HG02759 (cell line): ENCODE data around the gene LIPT1.
"Not testable (repeated sequence)": the region's sequence is repeated elsewhere in the genome, so short reads cannot be mapped to it uniquely, and the experiment has no call there.

Source experiments
- ATAC-seq: cut with Tn5 transposase; IDR thresholded peaks from one replicate; pipeline ENCODE4 v1.9.1; 2021; ENCODE audit warnings: mild to moderate bottlenecking, moderate library complexity; ENCODE audit not compliant: unreplicated experiment

LIPT1 gene

DNA sequence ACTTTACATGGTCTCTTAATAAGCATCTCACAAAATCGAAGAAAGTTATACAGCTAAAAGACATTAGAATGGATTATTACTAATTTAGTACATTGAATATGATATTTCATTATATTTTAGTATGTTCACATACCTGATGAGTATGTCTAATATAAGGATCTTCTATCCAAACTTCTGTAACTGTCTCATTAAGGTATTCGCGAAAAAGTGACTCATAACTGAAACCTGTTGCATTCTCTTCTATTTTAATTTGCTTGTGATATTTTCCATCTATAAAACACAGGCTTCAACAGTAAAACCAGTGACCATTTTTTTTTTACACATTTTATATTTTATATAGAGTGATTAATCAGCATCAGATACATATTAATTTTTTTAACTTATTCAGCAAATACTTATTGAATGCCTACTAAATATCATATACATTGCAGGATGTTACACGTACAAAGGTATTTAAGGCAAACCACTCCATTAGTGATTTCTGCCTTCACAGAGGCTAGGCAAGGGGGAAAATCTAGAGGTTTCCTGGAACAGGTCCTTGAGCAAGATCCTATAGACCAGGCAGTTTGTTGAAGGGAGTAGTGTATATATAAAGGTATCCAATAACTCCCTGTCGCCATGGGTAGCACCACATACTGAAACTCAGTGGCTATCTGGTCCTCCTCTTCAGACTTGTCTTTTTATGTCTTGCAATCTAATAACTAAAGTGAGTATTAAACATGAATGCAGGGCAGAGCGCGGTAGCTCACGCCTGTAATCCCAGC is 16.8 kb downstream of the LIPT1 start:
- no peak for ATAC-seq

DNA sequence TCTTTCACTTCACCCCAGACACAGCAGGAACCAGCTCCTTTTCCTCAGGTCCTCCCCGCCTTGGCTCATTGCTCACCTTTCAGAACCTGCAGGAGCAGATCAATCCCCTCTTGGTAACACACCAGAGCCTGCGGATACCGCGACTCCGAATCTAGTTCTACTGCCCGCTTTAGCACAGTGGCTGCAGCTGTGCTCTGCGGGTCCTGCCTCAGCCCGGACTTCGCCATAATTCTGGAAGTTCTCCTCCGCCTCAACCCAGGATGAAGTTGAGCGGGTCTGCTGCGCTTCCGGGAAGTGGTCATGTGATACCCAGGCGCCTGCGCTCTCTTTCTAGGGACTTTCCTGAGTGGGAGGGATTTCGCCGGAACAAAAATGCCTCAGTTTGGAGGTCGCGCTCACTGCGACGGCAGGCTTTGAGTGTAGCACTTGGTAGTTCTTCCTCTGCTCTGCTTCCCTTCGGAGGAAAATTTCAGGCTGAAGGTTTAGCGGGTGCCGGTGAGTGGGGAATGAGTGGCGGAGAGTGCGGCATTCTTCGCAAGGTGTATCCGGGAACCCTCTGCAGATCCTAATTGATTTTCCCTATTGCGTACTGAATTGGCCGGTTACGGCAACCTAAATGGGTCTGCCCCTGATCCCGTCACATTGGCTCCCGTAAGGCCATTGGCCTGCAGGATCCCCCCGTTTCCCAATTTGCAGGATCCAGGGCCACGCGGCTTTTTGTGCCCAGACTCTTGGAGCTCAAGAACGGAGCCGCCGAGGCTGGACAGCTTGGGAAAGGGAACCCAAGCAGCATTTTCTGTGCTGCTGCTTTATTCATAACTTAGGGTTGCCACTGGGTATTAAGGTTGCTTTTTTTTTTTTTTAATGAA is 26.2 kb downstream of the LIPT1 start, which contains the start of the genes MITD1 and MRPL30:
Gene MITD1 (minus strand): TSS at position 304 of the 869 bp plus-strand sequence. CDS start 77 bp downstream, at position 227.
Gene MRPL30 (plus strand): TSS at position 430 of the 869 bp plus-strand sequence. CDS start 5,020 bp downstream, outside the sequence.
- peak; percentile 91 for ATAC-seq

DNA sequence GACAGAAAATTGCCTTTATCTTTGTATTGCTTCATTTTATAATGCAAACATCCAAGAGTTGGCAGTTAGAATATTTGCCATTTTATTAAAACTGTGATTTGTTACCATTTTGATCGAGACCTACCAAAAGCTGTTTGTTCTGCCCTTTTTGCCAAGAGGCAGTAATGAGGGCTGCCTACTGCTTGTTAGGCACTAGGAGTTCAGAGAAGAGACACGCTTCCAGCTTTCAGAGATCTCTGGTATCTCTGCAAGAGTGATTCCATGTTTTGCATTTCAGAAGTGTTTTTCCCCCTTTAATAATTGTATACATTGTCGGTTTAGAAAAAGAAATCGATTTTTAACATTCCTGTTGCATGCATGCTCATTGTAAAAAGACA is 26.8 kb downstream of the LIPT1 start:
- no peak for ATAC-seq

DNA sequence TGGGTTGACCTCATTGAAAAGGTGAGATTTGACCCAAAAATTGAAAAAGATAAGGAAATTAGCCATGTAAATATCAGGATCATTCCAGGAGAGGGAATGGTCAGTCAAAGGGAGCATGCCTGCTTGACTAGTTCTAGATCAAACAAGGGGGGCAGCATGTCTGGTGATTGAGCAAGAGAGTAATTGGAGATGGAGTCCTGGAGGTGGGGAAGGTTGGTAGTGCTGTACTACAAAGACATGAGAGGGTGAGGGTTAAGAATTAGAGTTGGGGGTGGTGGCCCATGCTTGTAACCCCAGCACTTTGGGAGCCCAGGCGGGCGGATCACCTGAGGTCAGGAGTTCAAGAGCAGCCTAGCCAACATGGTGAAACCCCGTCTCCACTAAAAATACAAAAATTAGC is 28.3 kb downstream of the LIPT1 start:
- no peak for ATAC-seq

DNA sequence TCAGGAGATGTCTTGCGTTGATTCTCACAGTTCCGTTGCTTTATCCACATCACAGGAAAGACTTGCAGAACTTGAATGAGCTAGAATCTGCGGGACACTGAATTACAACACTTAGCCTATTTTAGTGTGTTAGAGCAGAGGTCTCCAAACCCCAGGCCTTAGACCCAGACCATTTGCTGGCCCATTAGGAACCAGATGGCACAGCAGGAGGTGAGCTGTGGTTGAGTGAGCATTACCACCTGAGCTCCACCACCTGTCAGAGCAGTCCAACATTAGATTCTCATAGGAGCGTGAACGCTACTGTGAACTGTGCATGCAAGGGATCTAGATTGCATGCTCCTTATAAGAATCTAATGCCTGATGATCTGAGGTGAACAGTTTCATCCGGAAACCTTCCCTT is 30.0 kb downstream of the LIPT1 start:
- no peak for ATAC-seq

DNA sequence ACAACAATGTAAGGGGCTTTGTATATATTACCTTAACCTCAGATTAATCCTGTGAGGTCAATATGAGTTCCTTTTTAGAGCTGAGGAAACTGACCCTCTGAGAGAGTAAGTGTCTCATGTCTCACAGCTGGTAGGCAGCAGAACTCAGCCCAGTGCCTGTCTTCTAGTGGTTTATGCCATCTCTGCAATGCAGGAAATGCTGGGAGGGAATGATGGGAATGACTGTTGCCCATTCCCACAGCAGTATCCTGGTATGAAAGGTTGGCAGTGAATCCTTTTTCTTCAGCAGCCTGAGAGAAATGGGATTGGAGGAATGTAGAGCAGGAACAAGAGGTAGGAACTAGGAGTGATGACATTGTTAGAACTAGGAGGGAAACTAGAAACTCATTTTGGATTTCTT is 32.2 kb downstream of the LIPT1 start:
- ATAC-seq: no peak

DNA sequence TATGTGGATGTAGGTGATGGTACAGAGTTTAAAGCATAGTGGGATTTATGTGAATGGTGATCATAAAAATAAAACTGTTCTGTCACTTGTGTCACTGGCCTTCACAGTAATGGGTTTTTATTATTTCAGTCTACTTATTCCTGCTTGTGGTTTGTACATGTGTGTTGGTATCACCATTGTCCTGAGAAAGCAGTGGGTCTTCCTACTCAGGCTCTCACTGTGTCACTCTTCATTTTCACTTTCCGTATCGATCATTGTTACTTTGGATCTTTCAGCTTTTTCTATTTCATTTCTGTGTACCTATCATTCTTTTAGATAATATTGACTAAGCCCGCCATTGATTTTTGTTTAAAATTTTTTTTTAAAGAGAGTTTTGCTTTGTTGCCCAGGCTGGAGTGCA is 33.6 kb downstream of the LIPT1 start:
- ATAC-seq: no peak

DNA sequence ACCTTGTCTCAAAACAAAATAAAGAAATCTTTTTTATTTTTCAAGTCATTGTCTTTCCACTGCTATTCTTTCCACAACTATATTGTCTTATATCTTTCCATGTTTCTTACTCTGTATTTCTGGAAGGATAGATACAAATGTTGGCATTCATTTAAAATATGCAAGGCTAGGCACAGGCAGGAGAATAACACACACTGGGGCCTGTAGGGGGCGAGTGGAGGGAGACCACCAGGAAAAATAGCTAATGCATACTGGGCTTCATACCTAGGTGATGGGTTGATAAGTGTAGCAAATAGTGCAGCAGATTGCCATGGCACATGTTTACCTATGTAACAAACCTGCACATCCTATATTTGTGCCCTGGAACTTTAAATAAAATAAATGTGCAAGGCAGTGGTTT is 35.8 kb downstream of the LIPT1 start:
- ATAC-seq: no peak

DNA sequence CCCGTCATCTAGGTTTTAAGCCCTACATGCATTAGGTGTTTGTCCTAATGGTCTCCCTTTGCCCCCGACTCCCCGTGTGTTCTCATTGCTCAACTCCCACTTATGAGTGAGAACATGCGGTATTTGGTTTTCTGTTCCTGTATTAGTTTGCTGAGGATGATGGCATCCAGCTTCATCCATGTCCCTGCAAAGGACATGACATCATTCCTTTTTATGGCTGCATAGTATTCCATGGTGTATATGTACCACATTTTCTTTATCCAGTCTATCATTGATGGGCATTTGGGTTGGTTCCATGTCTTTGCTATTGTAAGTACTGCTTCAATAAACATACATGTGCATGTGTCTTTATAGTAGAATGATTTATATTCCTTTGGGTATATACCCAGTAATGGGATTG is 37.6 kb downstream of the LIPT1 start:
- ATAC-seq: not testable (repeated sequence)

DNA sequence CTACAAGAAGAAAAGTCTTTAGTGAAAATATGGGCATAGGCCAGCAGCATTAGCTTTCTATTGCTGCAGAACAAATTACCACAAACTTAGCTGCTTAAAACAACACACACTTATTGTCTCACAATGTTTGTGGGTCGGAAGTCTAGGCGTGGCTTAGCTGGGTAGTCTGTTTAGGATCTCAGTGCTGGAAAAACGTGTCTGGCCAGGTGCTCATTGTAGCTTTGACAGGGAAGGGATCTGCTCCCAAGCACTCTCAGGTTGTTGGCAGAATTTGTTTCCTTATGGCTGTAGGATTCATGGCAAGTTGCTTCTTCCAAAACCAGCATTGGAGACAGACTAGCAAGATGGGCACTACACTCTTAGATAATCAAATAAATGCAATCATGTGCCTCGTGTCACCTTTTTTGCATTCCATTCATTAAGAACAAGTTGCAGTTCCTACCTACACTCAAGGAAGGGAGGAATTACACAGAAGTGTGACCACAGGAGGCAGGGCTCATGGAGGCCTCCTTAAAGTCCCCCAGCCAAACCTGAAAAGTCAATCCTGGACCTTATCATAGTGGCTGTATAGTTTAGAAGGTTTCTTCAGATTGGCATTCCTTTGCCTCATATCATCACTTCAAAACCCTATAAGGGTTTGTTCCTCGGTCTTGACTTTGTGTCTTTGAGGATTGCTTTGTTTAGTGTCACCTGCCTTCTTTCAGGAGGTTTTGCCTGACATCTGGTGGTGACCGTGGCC is 43.5 kb downstream of the LIPT1 start:
- no peak for ATAC-seq

DNA sequence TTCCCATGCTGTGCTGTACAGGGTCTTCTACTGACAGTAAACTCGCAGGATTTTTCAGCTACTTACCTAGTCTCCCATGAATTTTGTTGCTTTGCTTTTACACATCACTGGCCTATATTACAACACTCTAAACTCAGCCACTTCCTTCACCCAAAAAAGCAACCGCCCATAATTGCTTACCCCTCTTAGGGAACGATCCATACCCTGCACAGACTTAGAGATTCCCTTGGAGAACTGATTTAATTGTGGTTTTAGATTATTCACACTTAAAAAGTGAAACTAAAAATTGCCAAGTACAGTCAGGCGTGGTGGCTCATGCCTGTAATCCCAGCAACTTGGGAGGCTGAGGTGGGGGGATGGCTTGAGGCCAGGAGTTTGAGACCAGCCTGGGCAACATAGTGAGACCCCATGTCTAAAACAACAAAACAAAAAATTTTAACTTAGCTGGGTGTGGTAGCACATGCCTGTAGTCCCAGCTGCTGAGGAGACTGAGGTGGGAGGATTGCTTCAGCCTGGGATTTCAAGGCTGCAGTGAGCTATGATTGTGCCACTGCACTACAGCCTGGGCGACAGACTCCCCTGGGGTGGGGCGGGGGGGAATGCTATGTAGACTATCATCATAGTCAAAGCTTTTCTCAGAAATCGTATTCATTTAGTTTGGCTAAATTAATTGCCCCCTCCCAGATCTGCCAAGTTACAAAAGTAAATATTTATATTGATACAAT is 45.5 kb downstream of the LIPT1 start:
- no peak for ATAC-seq

DNA sequence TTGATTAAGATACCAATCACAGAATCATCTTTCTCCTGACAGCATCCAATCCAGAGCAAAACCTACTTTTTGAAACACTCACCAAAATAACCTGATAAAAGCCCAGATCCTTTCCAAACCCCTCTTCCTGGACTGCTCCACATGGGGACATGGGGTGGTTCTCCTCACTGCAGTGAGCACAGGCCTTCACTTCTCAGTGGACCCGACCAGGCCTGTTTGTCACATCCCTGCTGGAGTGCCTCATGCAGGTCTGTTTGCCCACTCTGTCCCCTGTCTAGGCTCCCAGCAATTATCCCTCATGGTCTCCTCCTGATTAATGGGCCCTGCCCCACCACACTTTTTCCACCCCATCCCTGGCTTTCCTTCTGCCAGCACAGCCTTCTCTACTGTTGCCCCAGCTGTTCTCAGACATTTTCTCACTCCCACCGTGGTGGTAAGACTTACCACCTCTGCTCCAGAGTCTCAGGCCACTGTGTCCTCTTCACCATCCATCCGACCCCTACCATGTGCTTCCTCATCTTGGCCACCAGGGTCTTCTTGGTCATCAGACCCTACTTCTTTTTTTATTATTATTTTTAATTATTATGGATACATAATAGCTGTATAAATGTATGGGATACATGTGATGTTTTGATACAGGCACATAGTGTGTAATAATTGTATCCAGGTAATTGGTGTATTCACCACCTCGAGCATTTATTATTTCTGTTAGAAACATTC is 47.4 kb downstream of the LIPT1 start:
- no peak for ATAC-seq

DNA sequence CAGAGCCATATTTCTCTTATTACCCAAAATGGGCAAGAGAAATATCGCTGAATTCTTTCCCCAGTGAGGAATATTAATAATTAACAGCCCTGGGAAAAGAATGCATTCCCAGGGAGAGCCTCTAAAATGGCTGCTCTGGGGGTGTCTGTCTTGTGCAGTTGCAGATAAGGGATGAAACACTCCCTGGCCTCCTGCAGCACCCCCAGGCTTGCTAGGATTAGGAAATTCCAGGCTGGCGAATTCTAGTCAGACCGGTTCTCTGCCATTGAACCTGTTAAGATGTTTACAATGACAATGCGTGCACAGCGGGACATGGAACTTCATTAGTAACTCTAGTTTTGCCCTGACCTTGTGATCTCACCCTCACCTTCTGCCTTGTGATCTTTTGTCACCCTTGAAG is 50.7 kb downstream of the LIPT1 start:
- ATAC-seq: no peak
